Smooth muscle cell (in vitro differentiated cells): ENCODE measurements around the gene CEP162. TPM values are rescaled to one million over a fixed set of nuclear protein-coding genes. Genes with fewer than 3 reads are reported as not detected.

Source experiments
- DNase-seq: peaks from one replicate; lab custom pipeline; 2025; ENCODE audit not compliant: unreplicated experiment; lab: John Stamatoyannopoulos, UW
- H2AFZ ChIP-seq: fragments of 200-600 bp; sonication (generic); 2 replicates; pipeline ENCODE4 v1.6.0; 2016; ENCODE audit warnings: antibody characterized with exemption, low read depth, mild to moderate bottlenecking
- H3F3A ChIP-seq: fragments of 200-600 bp; sonication (generic); 2 replicates; pipeline ENCODE4 v1.6.0; 2017; ENCODE audit warnings: antibody characterized with exemption, low read depth
- H3K27ac ChIP-seq: fragments of 200-600 bp; sonication (generic); 2 replicates; pipeline ENCODE4 v1.5.1; 2016; ENCODE audit warnings: low read depth, mild to moderate bottlenecking
- H3K27me3 ChIP-seq: fragments of 200-600 bp; sonication (generic); 2 replicates; pipeline ENCODE4 v1.6.1; 2016; ENCODE audit warnings: low read depth, mild to moderate bottlenecking
- H3K36me3 ChIP-seq: fragments of 200-600 bp; sonication (generic); 2 replicates; pipeline ENCODE4 v1.5.1; 2016; ENCODE audit warnings: low read depth
- H3K4me1 ChIP-seq: fragments of 200-600 bp; sonication (generic); 2 replicates; pipeline ENCODE4 v1.5.1; 2016; ENCODE audit warnings: low read depth
- H3K4me2 ChIP-seq: fragments of 200-600 bp; sonication (generic); 2 replicates; pipeline ENCODE4 v1.6.0; 2016; ENCODE audit warnings: mild to moderate bottlenecking
- H3K4me3 ChIP-seq: fragments of 200-600 bp; sonication (generic); 2 replicates; pipeline ENCODE4 v1.5.1; 2016; ENCODE audit warnings: mild to moderate bottlenecking
- H3K79me2 ChIP-seq: fragments of 200-600 bp; sonication (generic); 2 replicates; pipeline ENCODE4 v1.6.0; 2016; ENCODE audit warnings: low read depth, mild to moderate bottlenecking
- H3K9ac ChIP-seq: fragments of 200-600 bp; sonication (generic); 2 replicates; pipeline ENCODE4 v1.6.0; 2016; ENCODE audit warnings: low read depth
- H3K9me3 ChIP-seq: fragments of 200-600 bp; sonication (generic); replicated peaks from 2 replicates; pipeline ENCODE4 v1.5.1; 2016; ENCODE audit warnings: low read depth
- H4K20me1 ChIP-seq: fragments of 200-600 bp; sonication (generic); 2 replicates; pipeline ENCODE4 v1.6.0; 2016; ENCODE audit warnings: low read depth
- WGBS: methylation state at CpG from one replicate; pipeline ENCODE4 v1.1.7; 2016; ENCODE audit warnings: low lambda C conversion rate; 5-methylcytosine and 5-hydroxymethylcytosine counted together
- polyA plus RNA-seq: library from polyadenylated mRNA; unstranded; fragments of >200 nt; fragmentation: Nextera tagmentation; extraction: Ambion mirVana; gene quantifications from 2 replicates; pipeline ENCODE4 v1.2.1, GENCODE V29; 2016
- total RNA-seq: library from RNA; depleted of rRNA; stranded (reverse); fragments of >200 nt; gene quantifications from 2 replicates; pipeline ENCODE4 v1.2.3, GENCODE V29; 2014
- TF ChIP-seq, protein P1 (sequence below): fragments of 200-600 bp; sonication (generic); IDR thresholded peaks from 2 replicates; pipeline ENCODE4 v1.5.1; 2017; ENCODE audit warnings: borderline replicate concordance, mild to moderate bottlenecking, antibody characterized with exemption; ENCODE audit not compliant: insufficient read depth, poor library complexity, severe bottlenecking

The CEP162 gene
- total and polyA plus RNA-seq, 2 experiments from 2014 or later: 4.1 to 8.0 TPM

DNA sequence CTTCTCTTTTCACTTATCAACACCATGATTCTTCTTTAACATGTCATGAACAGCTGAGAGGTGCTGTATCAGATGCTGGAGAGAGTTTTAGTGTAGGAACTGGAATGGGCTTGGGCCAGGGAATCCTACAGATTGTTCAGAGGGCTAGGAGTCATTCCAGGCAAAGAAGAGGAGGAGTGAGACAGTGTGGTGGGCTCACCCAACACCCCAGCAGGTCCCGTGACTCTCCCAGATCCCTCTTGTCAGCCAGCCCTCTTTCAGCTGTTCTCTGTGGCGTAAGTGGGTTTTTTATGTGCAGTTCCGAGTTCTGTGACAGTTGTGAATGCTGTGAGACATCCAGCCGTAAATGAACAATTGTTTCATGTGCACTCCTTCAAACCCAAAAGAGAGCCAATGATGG lies 31.4 kb upstream of the CEP162 start:
- Histone ChIP-seq H3K27ac (no peak overlapping the region), H3K36me3 (no peaks in the 10 kb centered on the region), H3F3A (no peaks in the 10 kb centered on the region), H4K20me1 (no peaks in the 10 kb centered on the region), H3K4me1 (peaks cover 6% of the 10 kb centered on the region), H3K4me3 (no peak overlapping the region), H3K9me3 (no peaks in the 10 kb centered on the region), H3K4me2 (no peak overlapping the region), H2AFZ (peak overlapping the region; percentile 70), H3K79me2 (no peaks in the 10 kb centered on the region), H3K9ac (no peak overlapping the region), H3K27me3 (no peaks in the 10 kb centered on the region)
- no peak for DNase-seq
- WGBS: 81% methylated on average over 4 of the region's 4 CpGs
- TF ChIP-seq, protein P1, sequence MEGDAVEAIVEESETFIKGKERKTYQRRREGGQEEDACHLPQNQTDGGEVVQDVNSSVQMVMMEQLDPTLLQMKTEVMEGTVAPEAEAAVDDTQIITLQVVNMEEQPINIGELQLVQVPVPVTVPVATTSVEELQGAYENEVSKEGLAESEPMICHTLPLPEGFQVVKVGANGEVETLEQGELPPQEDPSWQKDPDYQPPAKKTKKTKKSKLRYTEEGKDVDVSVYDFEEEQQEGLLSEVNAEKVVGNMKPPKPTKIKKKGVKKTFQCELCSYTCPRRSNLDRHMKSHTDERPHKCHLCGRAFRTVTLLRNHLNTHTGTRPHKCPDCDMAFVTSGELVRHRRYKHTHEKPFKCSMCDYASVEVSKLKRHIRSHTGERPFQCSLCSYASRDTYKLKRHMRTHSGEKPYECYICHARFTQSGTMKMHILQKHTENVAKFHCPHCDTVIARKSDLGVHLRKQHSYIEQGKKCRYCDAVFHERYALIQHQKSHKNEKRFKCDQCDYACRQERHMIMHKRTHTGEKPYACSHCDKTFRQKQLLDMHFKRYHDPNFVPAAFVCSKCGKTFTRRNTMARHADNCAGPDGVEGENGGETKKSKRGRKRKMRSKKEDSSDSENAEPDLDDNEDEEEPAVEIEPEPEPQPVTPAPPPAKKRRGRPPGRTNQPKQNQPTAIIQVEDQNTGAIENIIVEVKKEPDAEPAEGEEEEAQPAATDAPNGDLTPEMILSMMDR: no peak

DNA sequence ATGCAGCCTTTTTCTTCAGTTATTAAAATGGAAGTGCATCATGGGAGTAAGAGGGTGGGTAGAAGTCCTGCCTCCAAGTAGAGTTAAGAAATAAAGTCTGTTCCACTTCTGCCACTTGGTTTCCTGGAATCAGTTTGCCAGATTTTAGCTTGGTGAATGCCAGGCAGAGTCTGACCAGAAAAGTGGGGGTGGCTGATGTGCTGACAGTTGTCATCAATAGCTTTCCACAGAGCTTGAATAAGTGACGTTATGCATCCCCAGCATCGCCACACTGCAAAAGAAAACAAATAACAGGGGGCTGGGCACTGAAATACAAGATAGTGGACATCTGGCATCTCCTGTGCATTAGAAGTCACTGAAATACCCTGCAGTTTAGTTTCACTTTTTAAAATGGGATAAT lies 30.8 kb upstream of the CEP162 start:
- H3K27me3 ChIP-seq: no peaks in the 10 kb centered on the region
- no peak overlapping the region for H3K27ac ChIP-seq
- WGBS: 27% methylated on average over 2 of the region's 2 CpGs
- H3K9me3 ChIP-seq: no peaks in the 10 kb centered on the region
- H3K4me1 ChIP-seq: peaks cover 6% of the 10 kb centered on the region
- H3K79me2 ChIP-seq: no peaks in the 10 kb centered on the region
- H3F3A ChIP-seq: no peaks in the 10 kb centered on the region
- H3K36me3 ChIP-seq: no peaks in the 10 kb centered on the region
- H3K9ac ChIP-seq: no peak overlapping the region
- no peaks in the 10 kb centered on the region for H4K20me1 ChIP-seq
- peak overlapping the region; percentile 22 for H3K4me2 ChIP-seq
- TF ChIP-seq, protein P1: no peak
- DNase-seq: no peak
- no peak overlapping the region for H3K4me3 ChIP-seq
- peak overlapping the region; percentile 70 for H2AFZ ChIP-seq

DNA sequence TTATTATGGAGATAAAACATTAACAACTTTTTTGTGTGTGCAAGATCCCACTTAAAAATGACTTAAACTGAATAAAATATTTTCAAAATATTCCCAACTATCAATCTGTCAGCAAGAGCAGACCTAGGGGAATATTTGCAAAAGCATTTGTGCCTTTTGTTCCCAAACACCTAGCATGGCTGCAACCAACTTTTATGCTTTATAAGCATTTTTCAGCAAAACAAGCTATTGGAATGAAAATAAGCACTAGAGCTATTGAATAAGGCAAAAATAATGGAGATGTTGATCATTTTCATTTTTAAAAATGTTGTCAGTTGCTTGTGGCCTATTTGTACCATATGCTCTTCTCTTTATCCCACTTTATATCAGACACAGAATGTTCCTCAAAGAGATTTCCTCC lies 28.2 kb upstream of the CEP162 start:
- peaks cover 6% of the 10 kb centered on the region for H3K4me1 ChIP-seq
- H3K27me3 ChIP-seq: no peaks in the 10 kb centered on the region
- no peaks in the 10 kb centered on the region for H3K36me3 ChIP-seq
- H4K20me1 ChIP-seq: no peaks in the 10 kb centered on the region
- TF ChIP-seq, protein P1: no peak
- no peaks in the 10 kb centered on the region for H3K79me2 ChIP-seq
- H3K9ac ChIP-seq: no peak overlapping the region
- no peak overlapping the region for H3K4me3 ChIP-seq
- no peak for DNase-seq
- no peak overlapping the region for H3K4me2 ChIP-seq
- no peak overlapping the region for H2AFZ ChIP-seq
- H3K9me3 ChIP-seq: no peaks in the 10 kb centered on the region
- no peak overlapping the region for H3K27ac ChIP-seq
- H3F3A ChIP-seq: no peaks in the 10 kb centered on the region

DNA sequence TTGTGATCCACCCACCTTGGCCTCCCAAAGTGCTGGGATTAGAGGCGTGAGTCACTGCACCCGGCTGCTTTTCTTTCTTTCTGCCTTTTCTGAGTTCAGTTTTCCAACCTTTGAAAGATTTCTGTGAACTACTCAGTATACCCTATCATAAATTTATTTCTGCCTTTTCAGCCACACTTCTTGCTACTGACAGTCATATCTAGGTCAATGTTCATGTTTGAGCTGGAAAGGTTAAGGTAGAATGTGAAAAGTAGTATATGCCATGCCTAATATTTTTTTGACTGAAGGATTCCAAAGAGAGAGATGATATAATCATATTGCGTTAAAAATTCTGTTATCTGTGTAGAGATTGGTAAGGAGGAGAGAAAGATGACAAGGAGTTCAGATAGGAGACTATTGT lies 25.9 kb upstream of the CEP162 start:
- Histone ChIP-seq H3K9me3 (no peaks in the 10 kb centered on the region), H3K4me3 (no peak overlapping the region), H3K36me3 (no peaks in the 10 kb centered on the region), H3K27ac (no peak overlapping the region), H3K27me3 (no peaks in the 10 kb centered on the region), H3K4me2 (no peak overlapping the region), H3K4me1 (peaks cover 6% of the 10 kb centered on the region), H3K9ac (no peak overlapping the region), H4K20me1 (no peaks in the 10 kb centered on the region), H3K79me2 (no peaks in the 10 kb centered on the region), H3F3A (no peaks in the 10 kb centered on the region), H2AFZ (no peak overlapping the region)
- no peak for DNase-seq
- WGBS: 84% methylated on average over 3 of the region's 3 CpGs
- TF ChIP-seq, protein P1: no peak
